Hair follicle dermal papilla cell (primary cell): ENCODE measurements around the gene PCDHGA11. TPM values are rescaled to one million over a fixed set of nuclear protein-coding genes. Genes with fewer than 3 reads are reported as not detected.

Experiments
- total RNA-seq: library from RNA; depleted of rRNA; stranded (reverse); fragments of >200 nt; gene quantifications from 2 replicates; pipeline ENCODE4 v1.2.3, GENCODE V29; 2012

PCDHGA11 gene
- 14.6 and 19.8 TPM in 2 replicates for total RNA-seq

DNA sequence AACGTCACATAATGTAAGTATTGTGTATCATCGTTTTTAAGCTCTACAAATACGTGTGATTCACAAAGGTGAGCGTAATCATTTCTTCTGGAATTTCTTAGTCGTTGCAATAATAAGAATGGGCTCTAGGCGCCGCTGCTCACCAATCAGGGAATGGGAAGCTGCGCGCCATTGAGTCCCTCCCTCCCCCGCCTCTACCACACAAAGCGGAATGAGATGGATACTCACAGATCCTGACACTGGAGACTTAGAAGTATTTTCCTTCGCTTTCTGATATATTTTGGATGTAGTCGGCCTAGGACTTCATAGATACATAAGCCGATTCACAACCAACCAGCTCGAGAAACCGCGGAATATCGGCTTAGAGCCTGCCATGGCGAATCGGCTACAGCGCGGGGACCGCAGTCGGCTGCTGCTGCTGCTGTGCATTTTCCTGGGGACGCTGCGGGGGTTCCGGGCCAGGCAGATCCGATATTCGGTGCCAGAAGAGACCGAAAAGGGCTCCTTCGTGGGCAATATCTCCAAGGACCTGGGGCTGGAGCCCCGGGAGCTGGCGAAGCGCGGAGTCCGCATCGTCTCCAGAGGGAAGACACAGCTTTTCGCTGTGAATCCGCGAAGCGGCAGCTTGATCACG, at the start of gene PCDHGA11:
TSS of gene PCDHGA11 (plus strand) at position 197 of the 634 bp plus-strand sequence. CDS start at position 374, 177 bp downstream.

DNA sequence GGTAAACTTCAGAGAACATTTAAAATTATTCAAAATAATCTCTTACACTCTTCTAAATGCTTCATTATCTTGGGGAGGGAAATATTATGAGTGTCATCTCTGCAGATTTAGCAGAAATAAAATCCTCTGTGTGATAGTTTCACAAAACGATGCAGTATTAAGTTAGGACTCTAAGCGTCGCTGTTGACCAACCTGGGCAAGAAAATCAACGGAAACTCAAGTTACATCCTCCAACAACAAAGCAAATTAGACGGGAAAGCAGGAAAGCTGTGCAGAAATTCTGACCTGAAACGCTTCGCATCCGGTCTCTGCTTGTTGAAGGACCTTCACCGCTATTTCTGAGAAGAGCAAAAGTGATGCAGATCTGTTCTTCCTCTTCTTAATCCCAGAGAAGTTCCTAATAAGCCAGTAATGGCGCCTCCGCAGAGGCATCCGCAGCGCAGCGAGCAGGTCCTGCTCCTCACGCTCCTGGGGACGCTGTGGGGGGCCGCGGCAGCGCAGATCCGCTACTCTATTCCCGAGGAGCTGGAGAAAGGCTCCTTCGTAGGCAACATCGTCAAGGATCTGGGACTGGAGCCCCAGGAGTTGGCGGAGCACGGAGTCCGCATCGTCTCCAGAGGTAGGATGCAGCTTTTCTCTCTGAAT, 47.1 kb upstream of the PCDHGA11 start, which contains the start of gene PCDHGA6:
TSS of gene PCDHGA6 (plus strand) at position 219 of the 645 bp plus-strand sequence. CDS start at position 412, 193 bp downstream.

DNA sequence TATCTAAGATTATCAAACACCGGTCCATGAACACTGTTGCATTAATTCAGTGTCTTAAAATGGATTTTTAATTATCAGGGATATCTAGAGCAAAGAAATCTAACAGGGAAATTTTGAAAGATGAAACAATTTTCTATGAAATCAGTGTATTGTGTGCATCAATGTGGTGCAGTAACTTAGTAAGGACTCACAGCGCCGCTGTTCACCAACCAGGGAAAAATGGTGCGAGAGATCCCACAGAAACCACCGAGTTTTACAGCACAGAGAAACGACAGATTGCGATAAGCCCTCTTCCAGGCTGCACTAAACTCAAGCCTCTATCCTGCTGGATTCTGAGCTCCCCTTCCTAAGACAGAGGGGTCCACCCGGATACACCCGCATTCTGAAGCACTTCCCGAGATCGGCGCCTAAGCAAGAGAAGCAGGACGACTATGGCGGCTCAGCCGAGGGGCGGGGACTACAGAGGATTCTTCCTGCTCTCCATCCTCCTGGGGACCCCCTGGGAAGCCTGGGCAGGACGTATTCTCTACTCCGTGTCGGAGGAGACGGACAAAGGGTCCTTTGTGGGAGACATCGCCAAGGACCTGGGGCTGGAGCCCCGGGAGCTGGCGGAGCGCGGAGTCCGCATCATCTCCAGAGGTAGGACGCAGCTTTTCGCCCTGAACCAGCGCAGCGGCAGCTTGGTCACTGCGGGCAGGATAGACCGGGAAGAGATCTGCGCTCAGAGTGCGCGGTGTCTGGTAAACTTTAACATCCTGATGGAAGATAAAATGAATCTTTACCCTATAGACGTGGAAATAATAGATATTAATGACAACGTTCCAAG, 38.2 kb upstream of the PCDHGA11 start, which contains the start of gene PCDHGA7:
TSS of gene PCDHGA7 (plus strand) at position 274 of the 826 bp plus-strand sequence. CDS start at position 432, 158 bp downstream.

DNA sequence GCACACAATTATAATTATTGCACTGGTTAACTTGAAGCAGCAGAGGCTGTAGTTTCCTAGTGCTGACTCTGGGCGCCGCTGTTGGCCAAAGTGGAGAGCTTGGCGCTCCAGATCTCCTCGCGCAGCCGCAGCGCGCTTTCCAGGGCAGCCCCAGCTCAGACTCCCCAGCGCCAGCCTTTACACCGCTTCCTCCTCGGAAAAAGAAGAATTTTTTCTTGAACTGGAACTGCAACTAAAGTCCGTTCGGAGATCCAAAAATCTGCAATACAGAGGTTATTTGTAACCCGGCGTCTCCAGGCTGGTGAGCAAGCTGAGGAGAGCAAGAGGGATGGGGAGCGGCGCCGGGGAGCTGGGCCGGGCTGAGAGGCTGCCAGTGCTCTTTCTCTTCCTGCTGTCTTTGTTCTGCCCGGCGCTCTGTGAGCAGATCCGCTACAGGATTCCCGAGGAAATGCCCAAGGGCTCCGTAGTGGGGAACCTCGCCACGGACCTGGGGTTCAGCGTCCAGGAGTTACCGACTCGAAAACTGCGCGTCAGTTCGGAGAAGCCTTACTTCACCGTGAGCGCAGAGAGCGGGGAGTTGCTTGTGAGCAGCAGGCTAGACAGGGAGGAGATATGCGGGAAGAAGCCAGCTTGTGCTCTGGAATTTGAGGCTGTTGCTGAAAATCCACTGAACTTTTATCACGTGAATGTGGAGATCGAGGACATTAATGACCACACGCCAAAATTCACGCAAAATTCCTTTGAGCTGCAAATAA, 33.1 kb upstream of the PCDHGA11 start, which contains the start of gene PCDHGB4:
TSS of gene PCDHGB4 (plus strand) at position 142 of the 755 bp plus-strand sequence. CDS start at position 329, 187 bp downstream.

DNA sequence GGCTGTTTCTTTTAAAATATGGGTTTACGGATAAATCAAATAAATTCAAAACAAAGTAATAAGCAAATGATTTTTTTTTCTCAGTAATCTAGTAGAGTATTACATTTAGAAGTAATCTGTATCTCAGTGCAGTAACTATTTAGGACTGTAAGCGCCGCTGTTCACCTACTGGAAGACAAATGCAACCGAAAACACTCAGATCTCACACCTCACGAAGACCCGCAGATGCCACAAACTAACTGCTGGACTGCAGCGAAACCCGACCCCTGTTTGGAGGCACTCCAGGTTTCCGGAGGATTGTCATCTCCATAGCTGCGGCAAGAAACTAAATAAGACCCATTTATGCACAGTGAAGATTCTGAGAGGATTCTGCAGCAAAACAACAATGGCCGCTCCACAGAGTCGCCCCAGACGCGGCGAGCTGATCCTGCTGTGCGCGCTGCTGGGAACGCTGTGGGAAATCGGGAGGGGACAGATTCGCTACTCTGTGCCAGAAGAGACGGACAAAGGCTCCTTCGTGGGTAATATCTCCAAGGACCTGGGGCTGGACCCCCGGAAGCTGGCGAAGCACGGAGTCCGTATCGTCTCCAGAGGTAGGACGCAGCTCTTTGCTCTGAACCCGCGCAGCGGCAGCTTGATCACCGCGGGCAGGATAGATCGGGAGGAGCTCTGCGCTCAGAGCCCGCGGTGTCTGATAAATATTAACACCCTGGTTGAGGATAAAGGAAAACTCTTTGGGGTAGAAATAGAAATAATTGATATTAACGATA, 28.2 kb upstream of the PCDHGA11 start, which contains the start of gene PCDHGA8:
TSS of gene PCDHGA8 (plus strand) at position 205 of the 770 bp plus-strand sequence. CDS start at position 386, 181 bp downstream.

DNA sequence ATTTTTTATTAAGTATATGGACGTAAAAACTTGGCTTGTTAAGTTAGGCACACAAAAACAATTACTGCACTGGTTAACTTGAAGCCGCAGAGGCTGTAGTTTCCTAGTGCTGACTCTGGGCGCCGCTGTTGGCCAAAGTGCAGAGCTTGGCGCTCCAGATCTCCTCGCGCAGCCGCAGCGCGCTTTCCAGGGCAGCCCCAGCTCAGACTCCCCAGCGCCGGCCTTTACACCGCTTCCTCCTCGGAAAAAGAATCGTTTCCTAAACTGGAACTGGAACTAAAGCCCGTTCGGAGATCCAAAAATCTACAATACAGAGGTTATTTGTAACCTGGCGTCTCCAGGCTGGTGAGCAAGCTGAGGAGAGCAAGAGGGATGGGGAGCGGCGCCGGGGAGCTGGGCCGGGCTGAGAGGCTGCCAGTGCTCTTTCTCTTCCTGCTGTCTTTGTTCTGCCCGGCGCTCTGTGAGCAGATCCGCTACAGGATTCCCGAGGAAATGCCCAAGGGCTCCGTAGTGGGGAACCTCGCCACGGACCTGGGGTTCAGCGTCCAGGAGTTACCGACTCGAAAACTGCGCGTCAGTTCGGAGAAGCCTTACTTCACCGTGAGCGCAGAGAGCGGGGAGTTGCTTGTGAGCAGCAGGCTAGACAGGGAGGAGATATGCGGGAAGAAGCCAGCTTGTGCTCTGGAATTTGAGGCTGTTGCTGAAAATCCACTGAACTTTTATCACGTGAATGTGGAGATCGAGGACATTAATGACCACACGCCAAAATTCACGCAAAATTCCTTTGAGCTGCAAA, 22.9 kb upstream of the PCDHGA11 start, which contains the start of gene PCDHGB5:
TSS of gene PCDHGB5 (plus strand) at position 192 of the 796 bp plus-strand sequence. CDS start at position 373, 181 bp downstream.

DNA sequence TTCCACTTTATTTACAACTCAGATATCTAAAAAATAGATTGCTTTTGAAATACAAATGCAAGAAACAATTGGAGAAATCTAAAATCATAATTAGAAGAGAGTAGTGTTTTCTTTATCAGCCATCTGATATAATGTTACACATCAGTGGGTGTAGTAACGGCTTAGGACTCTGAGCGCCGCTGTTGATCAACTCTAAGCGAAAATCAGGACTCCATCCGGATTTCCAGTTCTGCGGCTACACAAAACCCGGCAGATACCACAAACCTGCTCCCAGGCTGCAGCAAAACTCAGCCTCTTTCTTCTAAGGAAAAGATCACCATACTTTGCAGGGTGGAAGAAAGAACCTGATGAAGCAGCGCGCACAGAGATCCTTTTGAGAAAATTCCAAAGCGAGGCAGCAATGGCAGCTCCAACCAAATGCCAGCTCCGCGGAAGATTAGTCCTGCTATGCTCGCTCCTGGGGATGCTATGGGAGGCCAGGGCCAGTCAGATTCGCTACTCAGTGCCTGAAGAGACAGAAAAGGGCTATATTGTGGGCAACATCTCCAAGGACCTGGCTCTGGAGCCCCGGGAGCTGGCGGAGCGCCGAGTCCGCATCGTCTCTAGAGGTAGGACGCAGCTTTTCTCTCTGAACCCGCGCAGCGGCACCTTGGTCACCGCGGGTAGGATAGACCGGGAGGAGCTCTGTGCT, 18.2 kb upstream of the PCDHGA11 start, which contains the start of gene PCDHGA9:
TSS of gene PCDHGA9 (plus strand) at position 226 of the 691 bp plus-strand sequence. CDS start at position 401, 175 bp downstream.

DNA sequence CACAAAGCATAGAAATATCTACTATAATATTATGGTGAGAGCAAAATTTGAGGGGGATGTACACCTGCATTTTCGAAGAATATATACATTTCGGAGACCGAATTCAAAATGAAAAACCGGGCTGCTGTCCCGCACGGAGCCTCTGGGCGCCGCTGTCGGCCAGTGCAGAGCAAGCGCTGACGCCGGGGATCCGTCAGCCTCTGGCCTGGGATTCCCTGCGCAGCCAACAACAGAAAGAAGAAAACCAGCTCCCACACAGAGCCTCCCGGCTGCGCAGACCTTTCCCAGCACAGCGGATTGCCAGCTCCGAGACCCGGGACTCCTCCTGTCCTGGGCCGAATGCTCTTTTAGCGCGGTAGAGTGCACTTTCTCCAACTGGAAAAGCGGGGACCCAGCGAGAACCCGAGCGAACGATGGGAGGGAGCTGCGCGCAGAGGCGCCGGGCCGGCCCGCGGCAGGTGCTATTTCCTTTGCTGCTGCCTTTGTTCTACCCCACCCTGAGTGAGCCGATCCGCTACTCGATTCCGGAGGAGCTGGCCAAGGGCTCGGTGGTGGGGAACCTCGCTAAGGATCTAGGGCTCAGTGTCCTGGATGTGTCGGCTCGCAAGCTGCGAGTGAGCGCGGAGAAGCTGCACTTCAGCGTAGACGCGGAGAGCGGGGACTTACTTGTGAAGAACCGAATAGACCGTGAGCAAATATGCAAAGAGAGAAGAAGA, 12.9 kb upstream of the PCDHGA11 start, which contains the start of gene PCDHGB6:
TSS of gene PCDHGB6 (plus strand) at position 232 of the 716 bp plus-strand sequence. CDS start at position 414, 182 bp downstream.

DNA sequence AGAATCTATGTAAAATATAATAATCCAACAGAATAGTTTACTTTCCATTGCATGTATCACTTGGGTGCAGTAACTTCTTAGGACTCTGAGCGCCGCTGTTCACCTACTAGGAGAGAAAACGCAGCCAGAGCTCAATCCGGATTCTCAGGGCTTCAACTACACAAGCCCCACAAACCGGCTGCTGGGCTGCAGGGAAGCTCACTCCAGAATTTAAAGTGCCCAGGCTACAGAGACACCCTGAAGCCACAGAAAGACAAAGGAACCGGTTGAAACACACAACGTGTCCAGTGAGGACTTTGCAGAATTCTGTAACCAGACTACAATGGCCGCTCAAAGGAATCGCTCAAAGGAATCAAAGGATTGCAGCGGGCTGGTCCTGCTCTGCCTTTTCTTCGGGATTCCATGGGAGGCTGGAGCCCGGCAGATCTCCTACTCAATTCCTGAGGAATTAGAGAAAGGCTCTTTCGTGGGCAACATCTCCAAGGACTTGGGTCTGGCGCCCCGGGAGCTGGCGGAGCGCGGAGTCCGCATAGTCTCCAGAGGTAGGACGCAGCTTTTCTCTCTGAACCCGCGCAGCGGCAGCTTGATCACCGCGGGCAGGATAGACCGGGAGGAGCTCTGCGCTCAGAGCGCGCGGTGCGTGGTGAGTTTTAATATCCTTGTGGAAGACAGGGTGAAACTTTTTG, 7.9 kb upstream of the PCDHGA11 start, which contains the start of gene PCDHGA10:
TSS of gene PCDHGA10 (plus strand) at position 134 of the 686 bp plus-strand sequence. CDS start at position 323, 189 bp downstream.

DNA sequence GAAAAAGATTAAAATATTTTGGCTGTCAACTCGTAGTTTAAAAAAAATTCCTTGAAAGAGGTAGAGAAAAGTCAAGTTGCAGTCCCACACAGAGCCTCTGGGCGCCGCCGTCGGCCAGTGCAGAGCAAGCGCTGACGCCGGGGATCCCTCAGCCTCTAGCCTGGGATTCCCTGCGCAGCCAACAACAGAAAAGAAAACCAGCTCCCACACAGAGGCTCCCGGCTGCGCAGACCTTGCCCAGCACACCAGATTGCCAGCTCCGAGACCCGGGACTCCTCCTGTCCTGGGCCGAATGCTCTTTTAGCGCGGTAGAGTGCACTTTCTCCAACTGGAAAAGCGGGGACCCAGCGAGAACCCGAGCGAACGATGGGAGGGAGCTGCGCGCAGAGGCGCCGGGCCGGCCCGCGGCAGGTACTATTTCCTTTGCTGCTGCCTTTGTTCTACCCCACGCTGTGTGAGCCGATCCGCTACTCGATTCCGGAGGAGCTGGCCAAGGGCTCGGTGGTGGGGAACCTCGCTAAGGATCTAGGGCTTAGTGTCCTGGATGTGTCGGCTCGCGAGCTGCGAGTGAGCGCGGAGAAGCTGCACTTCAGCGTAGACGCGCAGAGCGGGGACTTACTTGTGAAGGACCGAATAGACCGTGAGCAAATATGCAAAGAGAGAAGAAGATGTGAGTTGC, 3.2 kb upstream of the PCDHGA11 start, which contains the start of gene PCDHGB7:
TSS of gene PCDHGB7 (plus strand) at position 184 of the 679 bp plus-strand sequence. CDS start at position 367, 183 bp downstream.

DNA sequence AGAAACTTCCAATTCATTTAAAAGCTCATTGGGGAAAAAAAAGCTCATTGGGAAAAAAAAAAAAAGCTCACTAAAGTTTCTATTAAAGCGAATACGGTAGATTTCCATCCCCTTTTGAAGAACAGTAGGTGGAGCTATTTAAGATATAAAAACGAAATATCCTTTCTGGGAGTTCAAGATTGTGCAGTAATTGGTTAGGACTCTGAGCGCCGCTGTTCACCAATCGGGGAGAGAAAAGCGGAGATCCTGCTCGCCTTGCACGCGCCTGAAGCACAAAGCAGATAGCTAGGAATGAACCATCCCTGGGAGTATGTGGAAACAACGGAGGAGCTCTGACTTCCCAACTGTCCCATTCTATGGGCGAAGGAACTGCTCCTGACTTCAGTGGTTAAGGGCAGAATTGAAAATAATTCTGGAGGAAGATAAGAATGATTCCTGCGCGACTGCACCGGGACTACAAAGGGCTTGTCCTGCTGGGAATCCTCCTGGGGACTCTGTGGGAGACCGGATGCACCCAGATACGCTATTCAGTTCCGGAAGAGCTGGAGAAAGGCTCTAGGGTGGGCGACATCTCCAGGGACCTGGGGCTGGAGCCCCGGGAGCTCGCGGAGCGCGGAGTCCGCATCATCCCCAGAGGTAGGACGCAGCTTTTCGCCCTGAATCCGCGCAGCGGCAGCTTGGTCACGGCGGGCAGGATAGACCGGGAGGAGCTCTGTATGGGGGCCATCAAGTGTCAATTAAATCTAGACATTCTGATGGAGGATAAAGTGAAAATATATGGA, 9.7 kb downstream of the PCDHGA11 start, which contains the start of gene PCDHGA12:
TSS of gene PCDHGA12 (plus strand) at position 176 of the 782 bp plus-strand sequence. CDS start at position 429, 253 bp downstream.

Other genes with a start within 250 kb of the PCDHGA11 start
- 1.1 and 2.1 TPM in 2 replicates for gene PCDHB7, start 248.4 kb upstream of the PCDHGA11 start, total RNA-seq
- gene PCDHB8, start 243.3 kb upstream of the PCDHGA11 start, total RNA-seq, result 1.2 and 1.5 TPM in 2 replicates
- 0.81 and 1.8 TPM in 2 replicates for gene PCDHB16, start 238.7 kb upstream of the PCDHGA11 start, total RNA-seq
- 0.97 and 2.2 TPM in 2 replicates for gene PCDHB9, start 233.9 kb upstream of the PCDHGA11 start, total RNA-seq
- gene PCDHB10, start 228.7 kb upstream of the PCDHGA11 start, total RNA-seq, result 0.81 and 0.97 TPM in 2 replicates
- 0.73 and 0.81 TPM in 2 replicates for gene PCDHB11, start 221.4 kb upstream of the PCDHGA11 start, total RNA-seq
- 0.32 and 0.97 TPM in 2 replicates for gene PCDHB12, start 212.3 kb upstream of the PCDHGA11 start, total RNA-seq
- gene PCDHB13, start 207.1 kb upstream of the PCDHGA11 start, total RNA-seq, result 1.2 and 1.3 TPM in 2 replicates
- gene PCDHB14, start 197.7 kb upstream of the PCDHGA11 start, total RNA-seq, result 0.61 and 1.3 TPM in 2 replicates
- gene PCDHB15, start 175.7 kb upstream of the PCDHGA11 start, total RNA-seq, result 0.24 and 0.32 TPM in 2 replicates
- gene SLC25A2, start 117.0 kb upstream of the PCDHGA11 start, total RNA-seq, result 1.3 and 1.9 TPM in 2 replicates
- gene TAF7, start 100.3 kb upstream of the PCDHGA11 start, total RNA-seq, result 66.9 and 68.6 TPM in 2 replicates
- 1.1 and 1.6 TPM in 2 replicates for gene PCDHGA1, start 90.5 kb upstream of the PCDHGA11 start, total RNA-seq
- gene PCDHGA2, start 82.3 kb upstream of the PCDHGA11 start, total RNA-seq, result 4.2 and 6.0 TPM in 2 replicates
- gene PCDHGA3, start 77.2 kb upstream of the PCDHGA11 start, total RNA-seq, result 4.9 and 5.7 TPM in 2 replicates
- gene PCDHGB1, start 71.0 kb upstream of the PCDHGA11 start, total RNA-seq, result 3.5 and 4.2 TPM in 2 replicates
- 7.8 and 8.9 TPM in 2 replicates for gene PCDHGA4, start 66.0 kb upstream of the PCDHGA11 start, total RNA-seq
- 4.1 and 4.6 TPM in 2 replicates for gene PCDHGB2, start 61.1 kb upstream of the PCDHGA11 start, total RNA-seq
- gene PCDHGA5, start 56.9 kb upstream of the PCDHGA11 start, total RNA-seq, result 3.2 and 4.0 TPM in 2 replicates
- 6.8 and 7.7 TPM in 2 replicates for gene PCDHGB3, start 50.8 kb upstream of the PCDHGA11 start, total RNA-seq
- 6.5 and 6.8 TPM in 2 replicates for gene PCDHGA6, start 47.2 kb upstream of the PCDHGA11 start, total RNA-seq
- 7.2 and 7.5 TPM in 2 replicates for gene PCDHGA7, start 38.3 kb upstream of the PCDHGA11 start, total RNA-seq
- gene PCDHGB4, start 33.4 kb upstream of the PCDHGA11 start, total RNA-seq, result 18.0 and 23.0 TPM in 2 replicates
- gene PCDHGA8, start 28.4 kb upstream of the PCDHGA11 start, total RNA-seq, result 3.0 and 4.1 TPM in 2 replicates
- 28.4 and 32.7 TPM in 2 replicates for gene PCDHGB5, start 23.1 kb upstream of the PCDHGA11 start, total RNA-seq
- 7.1 and 7.3 TPM in 2 replicates for gene PCDHGA9, start 18.3 kb upstream of the PCDHGA11 start, total RNA-seq
- 5.0 and 6.1 TPM in 2 replicates for gene PCDHGB6, start 13.0 kb upstream of the PCDHGA11 start, total RNA-seq
- gene PCDHGA10, start 8.1 kb upstream of the PCDHGA11 start, total RNA-seq, result 16.7 and 19.1 TPM in 2 replicates
- gene PCDHGB7, start 3.4 kb upstream of the PCDHGA11 start, total RNA-seq, result 20.2 and 20.3 TPM in 2 replicates
- 23.6 and 37.8 TPM in 2 replicates for gene PCDHGA12, start 9.5 kb downstream of the PCDHGA11 start, total RNA-seq
- gene PCDHGC3, start 54.9 kb downstream of the PCDHGA11 start, total RNA-seq, result 126 and 129 TPM in 2 replicates
- gene PCDHGC4, start 64.0 kb downstream of the PCDHGA11 start, total RNA-seq, result 6.3 and 6.5 TPM in 2 replicates
- 4.5 and 4.7 TPM in 2 replicates for gene PCDHGC5, start 68.0 kb downstream of the PCDHGA11 start, total RNA-seq
- 23.0 and 23.1 TPM in 2 replicates for gene DIAPH1, start 197.9 kb downstream of the PCDHGA11 start, total RNA-seq
- 68.5 and 73.2 TPM in 2 replicates for gene HDAC3, start 215.8 kb downstream of the PCDHGA11 start, total RNA-seq
- gene RELL2, start 215.9 kb downstream of the PCDHGA11 start, total RNA-seq, result 5.5 and 6.7 TPM in 2 replicates
- 45.5 and 51.6 TPM in 2 replicates for gene FCHSD1, start 230.4 kb downstream of the PCDHGA11 start, total RNA-seq